ENCODE results near the gene ACVR1B.

The ACVR1B gene

GRCh38 chr12:52043386-52044212 lies 92.1 kb downstream of the ACVR1B start:
- H3K4me1 ChIP-seq (ENCODE audit: control insufficient read depth, insufficient read depth, low read length), result no peaks in the 10 kb centered on the region

GRCh38 chr12:52044292-52044983 lies 92.9 kb downstream of the ACVR1B start:
- Histone ChIP-seq H3K4me3 (ENCODE audit: insufficient read depth, low read depth, low read length) (no peak overlapping the region), H3K4me1 (ENCODE audit: control insufficient read depth, insufficient read depth, low read length) (no peaks in the 10 kb centered on the region), H3K9me3 (ENCODE audit: control insufficient read depth, low read length) (no peaks in the 10 kb centered on the region), H3K27ac (ENCODE audit: insufficient read depth, low read depth, low read length, poor library complexity, severe bottlenecking) (no peak overlapping the region), H3K27me3 (ENCODE audit: control insufficient read depth, insufficient read depth, low read length, poor library complexity, severe bottlenecking) (peaks cover 8% of the 10 kb centered on the region), H3K36me3 (ENCODE audit: control insufficient read depth, insufficient read depth, low read length) (no peaks in the 10 kb centered on the region)
- 92 to 93% methylated on average over 18 of the region's 18 CpGs for WGBS, 2 experiments

More at GRCh38 chr12:52043386-52044212, 92.1 kb downstream of the ACVR1B start:
- H3K27me3 ChIP-seq (ENCODE audit: control insufficient read depth, insufficient read depth, low read length, poor library complexity, severe bottlenecking), result peaks cover 6% of the 10 kb centered on the region
- no peak overlapping the region for H3K4me3 ChIP-seq (ENCODE audit: insufficient read depth, low read depth, low read length)
- no peak overlapping the region for H3K27ac ChIP-seq (ENCODE audit: insufficient read depth, low read depth, low read length, poor library complexity, severe bottlenecking)
- no peaks in the 10 kb centered on the region for H3K9me3 ChIP-seq (ENCODE audit: control insufficient read depth, low read length)
- WGBS, 2 experiments, result 90% methylated on average over 21 of the region's 21 CpGs
- no peaks in the 10 kb centered on the region for H3K36me3 ChIP-seq (ENCODE audit: control insufficient read depth, insufficient read depth, low read length)

GRCh38 chr12:52045794-52046199 lies 94.3 kb downstream of the ACVR1B start:
- Histone ChIP-seq H3K27ac (ENCODE audit: insufficient read depth, low read depth, low read length, poor library complexity, severe bottlenecking) (no peak overlapping the region), H3K4me1 (ENCODE audit: control insufficient read depth, insufficient read depth, low read length) (peaks cover 8% of the 10 kb centered on the region), H3K4me3 (ENCODE audit: insufficient read depth, low read depth, low read length) (no peak overlapping the region), H3K36me3 (ENCODE audit: control insufficient read depth, insufficient read depth, low read length) (no peaks in the 10 kb centered on the region), H3K9me3 (ENCODE audit: control insufficient read depth, low read length) (no peaks in the 10 kb centered on the region), H3K27me3 (ENCODE audit: control insufficient read depth, insufficient read depth, low read length, poor library complexity, severe bottlenecking) (peaks cover 22% of the 10 kb centered on the region)
- 71 to 72% methylated on average over 3 to 4 of the region's 4 CpGs for whole genome bisulfite sequencing, 2 experiments
